Stimulated activated effector memory CD8-positive, alpha-beta T cell treated with anti-CD3 and anti-CD28 coated beads, Interleukin-12 subunit alpha, Interleukin-12 subunit beta, amount 100 ng/mL, for 72 hours (primary cell): ENCODE data around the gene KRTAP2-4.
"Not testable (repeated sequence)": the region's sequence is repeated elsewhere in the genome, so short reads cannot be mapped to it uniquely, and the experiment has no call there.

Source experiments
- ATAC-seq: fragments of 150-1000 bp; cut with Tn5 transposase; 2 replicates; pipeline ENCODE4 v1.10.0; 2021
- DNase-seq, 2 donors: peaks; one replicate each; pipeline ENCODE4 v3.0.0; 2021 to 2022; ENCODE audit warnings: low spot score in 2 of 2
- H3K27ac Mint-ChIP-seq: one replicate; pipeline ENCODE4 v1.8.0; 2022; ENCODE audit warnings: mild to moderate bottlenecking, mixed read lengths
- H3K36me3 Mint-ChIP-seq: one replicate; pipeline ENCODE4 v1.8.0; 2022; ENCODE audit warnings: mild to moderate bottlenecking, mixed read lengths
- H3K4me1 Mint-ChIP-seq: one replicate; pipeline ENCODE4 v1.8.0; 2022; ENCODE audit warnings: mixed read lengths
- H3K4me3 Mint-ChIP-seq: one replicate; pipeline ENCODE4 v1.8.0; 2022; ENCODE audit warnings: mild to moderate bottlenecking, mixed read lengths
- H3K9me3 Mint-ChIP-seq: one replicate; pipeline ENCODE4 v1.8.0; 2022; ENCODE audit warnings: mixed read lengths

KRTAP2-4 gene

GRCh38 chr17:41065829-41066624 lies at the start of gene KRTAP2-4:
KRTAP2-4 (minus strand) TSS chr17:41065879; CDS start chr17:41065845, 34 bp downstream.
- no peaks in the 10 kb centered on the region for H3K9me3 Mint-ChIP-seq
- no peak within 1 kb of the TSS for H3K27ac Mint-ChIP-seq
- DNase-seq (no peak), ATAC-seq (peak; percentile 63)
- H3K4me3 Mint-ChIP-seq, result no peak within 1 kb of the TSS
- H3K36me3 Mint-ChIP-seq, result no peaks in the 10 kb centered on the region
- H3K4me1 Mint-ChIP-seq, result no peaks in the 10 kb centered on the region

GRCh38 chr17:41111151-41111885 lies 45.6 kb upstream of the KRTAP2-4 start:
- no peak overlapping the region for H3K27ac Mint-ChIP-seq
- DNase-seq (no peak), ATAC-seq (no peak)
- no peak overlapping the region for H3K4me3 Mint-ChIP-seq
- no peaks in the 10 kb centered on the region for H3K36me3 Mint-ChIP-seq
- no peaks in the 10 kb centered on the region for H3K9me3 Mint-ChIP-seq
- H3K4me1 Mint-ChIP-seq, result peaks cover under 1% of the 10 kb centered on the region

GRCh38 chr17:41108728-41109386 lies 43.2 kb upstream of the KRTAP2-4 start:
- H3K4me3 Mint-ChIP-seq, H3K9me3 Mint-ChIP-seq, ATAC-seq, H3K36me3 Mint-ChIP-seq, H3K27ac Mint-ChIP-seq, H3K4me1 Mint-ChIP-seq, DNase-seq: not testable (repeated sequence)

- no peaks in the 10 kb centered on the region for H3K9me3 Mint-ChIP-seq
- H3K4me1 Mint-ChIP-seq, result no peaks in the 10 kb centered on the region
- no peak for DNase-seq
- H3K27ac Mint-ChIP-seq, result no peak overlapping the region
- ATAC-seq, result no peak
- H3K36me3 Mint-ChIP-seq, result no peaks in the 10 kb centered on the region
- H3K4me3 Mint-ChIP-seq, result no peak overlapping the region
Observed at GRCh38 chr17:41107941-41108450, 42.3 kb upstream of the KRTAP2-4 start.

- H3K9me3 Mint-ChIP-seq, H3K4me3 Mint-ChIP-seq, ATAC-seq, H3K4me1 Mint-ChIP-seq, DNase-seq, H3K27ac Mint-ChIP-seq, H3K36me3 Mint-ChIP-seq: not testable (repeated sequence)
Observed at GRCh38 chr17:41105347-41105746, 39.7 kb upstream of the KRTAP2-4 start, which contains the start of gene KRTAP4-9. KRTAP4-9 (plus strand) TSS chr17:41105389; CDS start chr17:41105389, 0 bp downstream.

- H3K27ac Mint-ChIP-seq, H3K4me3 Mint-ChIP-seq, H3K4me1 Mint-ChIP-seq, H3K36me3 Mint-ChIP-seq, ATAC-seq, DNase-seq, H3K9me3 Mint-ChIP-seq: not testable (repeated sequence)
Observed at GRCh38 chr17:41104386-41105038, 38.8 kb upstream of the KRTAP2-4 start.

GRCh38 chr17:41103896-41104295 lies 38.2 kb upstream of the KRTAP2-4 start:
- no peak for ATAC-seq

GRCh38 chr17:41101586-41102259 lies 36.0 kb upstream of the KRTAP2-4 start, which contains the start of gene KRTAP4-16:
KRTAP4-16 (minus strand) TSS chr17:41102209; CDS start chr17:41102209, 0 bp downstream.
- DNase-seq (no peak), ATAC-seq (no peak)
- Mint-ChIP-seq H3K27ac (no peak within 1 kb of the TSS), H3K36me3 (no peaks in the 10 kb centered on the region), H3K9me3 (no peaks in the 10 kb centered on the region), H3K4me3 (no peak within 1 kb of the TSS), H3K4me1 (no peaks in the 10 kb centered on the region)

More at GRCh38 chr17:41103896-41104295, 38.2 kb upstream of the KRTAP2-4 start:
- H3K9me3 Mint-ChIP-seq, result no peaks in the 10 kb centered on the region
- no peak for DNase-seq
- H3K36me3 Mint-ChIP-seq, result no peaks in the 10 kb centered on the region
- no peak overlapping the region for H3K27ac Mint-ChIP-seq
- no peak overlapping the region for H3K4me3 Mint-ChIP-seq
- H3K4me1 Mint-ChIP-seq, result no peaks in the 10 kb centered on the region

- not testable (repeated sequence) for DNase-seq, H3K36me3 Mint-ChIP-seq, H3K27ac Mint-ChIP-seq, H3K4me3 Mint-ChIP-seq, H3K9me3 Mint-ChIP-seq, H3K4me1 Mint-ChIP-seq, ATAC-seq
Observed at GRCh38 chr17:41099682-41100480, 34.2 kb upstream of the KRTAP2-4 start.

GRCh38 chr17:41098481-41098880 lies 32.8 kb upstream of the KRTAP2-4 start:
- no peaks in the 10 kb centered on the region for H3K9me3 Mint-ChIP-seq
- no peak for DNase-seq
- H3K36me3 Mint-ChIP-seq, result no peaks in the 10 kb centered on the region
- no peaks in the 10 kb centered on the region for H3K4me1 Mint-ChIP-seq
- ATAC-seq, result no peak
- no peak overlapping the region for H3K4me3 Mint-ChIP-seq
- no peak overlapping the region for H3K27ac Mint-ChIP-seq

- no peak for ATAC-seq
- Mint-ChIP-seq H3K27ac (no peak within 1 kb of the TSS), H3K4me1 (no peaks in the 10 kb centered on the region), H3K4me3 (no peak within 1 kb of the TSS), H3K9me3 (no peaks in the 10 kb centered on the region), H3K36me3 (no peaks in the 10 kb centered on the region)
- no peak for DNase-seq
Observed at GRCh38 chr17:41098042-41098441, 32.4 kb upstream of the KRTAP2-4 start, which contains the start of gene KRTAP4-8. KRTAP4-8 (minus strand) TSS chr17:41098142; CDS start chr17:41098084, 58 bp downstream.

GRCh38 chr17:41096055-41096454 lies 30.4 kb upstream of the KRTAP2-4 start:
- Mint-ChIP-seq H3K4me1 (no peaks in the 10 kb centered on the region), H3K9me3 (no peaks in the 10 kb centered on the region), H3K36me3 (no peaks in the 10 kb centered on the region), H3K4me3 (no peak overlapping the region), H3K27ac (no peak overlapping the region)
- DNase-seq, result no peak
- ATAC-seq, result no peak

- not testable (repeated sequence) for ATAC-seq, H3K27ac Mint-ChIP-seq, H3K9me3 Mint-ChIP-seq, H3K36me3 Mint-ChIP-seq, DNase-seq, H3K4me1 Mint-ChIP-seq, H3K4me3 Mint-ChIP-seq
Observed at GRCh38 chr17:41088760-41089352, 23.2 kb upstream of the KRTAP2-4 start.
